ENCODE measurements around the gene SEZ6L2.

DNA sequence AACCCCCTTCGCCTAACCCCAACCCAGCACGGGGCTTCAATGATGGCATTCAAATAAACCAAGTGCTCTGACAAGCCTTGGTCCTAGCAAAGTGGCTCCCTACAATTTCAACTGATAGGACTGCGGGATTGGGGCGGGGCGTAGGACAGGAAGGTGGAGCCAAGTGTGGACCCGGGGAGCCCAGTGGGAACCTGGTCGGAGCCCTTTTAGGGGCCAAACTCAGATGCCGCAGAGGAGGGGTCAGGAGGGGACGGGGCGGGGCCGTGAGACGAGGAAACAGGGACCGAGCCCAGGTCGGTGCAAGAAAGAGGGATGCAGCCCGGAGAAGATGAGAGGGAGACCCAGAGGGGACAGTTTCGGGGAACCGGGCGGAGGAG, 23.1 kb downstream of the SEZ6L2 start:
- TF ChIP-seq JUNB (IDR thresholded peaks at IDR 0.05; ENCODE audit: unreplicated experiment), result no peak
- TF ChIP-seq, protein P1, sequence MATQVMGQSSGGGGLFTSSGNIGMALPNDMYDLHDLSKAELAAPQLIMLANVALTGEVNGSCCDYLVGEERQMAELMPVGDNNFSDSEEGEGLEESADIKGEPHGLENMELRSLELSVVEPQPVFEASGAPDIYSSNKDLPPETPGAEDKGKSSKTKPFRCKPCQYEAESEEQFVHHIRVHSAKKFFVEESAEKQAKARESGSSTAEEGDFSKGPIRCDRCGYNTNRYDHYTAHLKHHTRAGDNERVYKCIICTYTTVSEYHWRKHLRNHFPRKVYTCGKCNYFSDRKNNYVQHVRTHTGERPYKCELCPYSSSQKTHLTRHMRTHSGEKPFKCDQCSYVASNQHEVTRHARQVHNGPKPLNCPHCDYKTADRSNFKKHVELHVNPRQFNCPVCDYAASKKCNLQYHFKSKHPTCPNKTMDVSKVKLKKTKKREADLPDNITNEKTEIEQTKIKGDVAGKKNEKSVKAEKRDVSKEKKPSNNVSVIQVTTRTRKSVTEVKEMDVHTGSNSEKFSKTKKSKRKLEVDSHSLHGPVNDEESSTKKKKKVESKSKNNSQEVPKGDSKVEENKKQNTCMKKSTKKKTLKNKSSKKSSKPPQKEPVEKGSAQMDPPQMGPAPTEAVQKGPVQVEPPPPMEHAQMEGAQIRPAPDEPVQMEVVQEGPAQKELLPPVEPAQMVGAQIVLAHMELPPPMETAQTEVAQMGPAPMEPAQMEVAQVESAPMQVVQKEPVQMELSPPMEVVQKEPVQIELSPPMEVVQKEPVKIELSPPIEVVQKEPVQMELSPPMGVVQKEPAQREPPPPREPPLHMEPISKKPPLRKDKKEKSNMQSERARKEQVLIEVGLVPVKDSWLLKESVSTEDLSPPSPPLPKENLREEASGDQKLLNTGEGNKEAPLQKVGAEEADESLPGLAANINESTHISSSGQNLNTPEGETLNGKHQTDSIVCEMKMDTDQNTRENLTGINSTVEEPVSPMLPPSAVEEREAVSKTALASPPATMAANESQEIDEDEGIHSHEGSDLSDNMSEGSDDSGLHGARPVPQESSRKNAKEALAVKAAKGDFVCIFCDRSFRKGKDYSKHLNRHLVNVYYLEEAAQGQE (IDR thresholded peaks at IDR 0.05; ENCODE audit: unreplicated experiment), result no peak
- TF ChIP-seq, protein P2, sequence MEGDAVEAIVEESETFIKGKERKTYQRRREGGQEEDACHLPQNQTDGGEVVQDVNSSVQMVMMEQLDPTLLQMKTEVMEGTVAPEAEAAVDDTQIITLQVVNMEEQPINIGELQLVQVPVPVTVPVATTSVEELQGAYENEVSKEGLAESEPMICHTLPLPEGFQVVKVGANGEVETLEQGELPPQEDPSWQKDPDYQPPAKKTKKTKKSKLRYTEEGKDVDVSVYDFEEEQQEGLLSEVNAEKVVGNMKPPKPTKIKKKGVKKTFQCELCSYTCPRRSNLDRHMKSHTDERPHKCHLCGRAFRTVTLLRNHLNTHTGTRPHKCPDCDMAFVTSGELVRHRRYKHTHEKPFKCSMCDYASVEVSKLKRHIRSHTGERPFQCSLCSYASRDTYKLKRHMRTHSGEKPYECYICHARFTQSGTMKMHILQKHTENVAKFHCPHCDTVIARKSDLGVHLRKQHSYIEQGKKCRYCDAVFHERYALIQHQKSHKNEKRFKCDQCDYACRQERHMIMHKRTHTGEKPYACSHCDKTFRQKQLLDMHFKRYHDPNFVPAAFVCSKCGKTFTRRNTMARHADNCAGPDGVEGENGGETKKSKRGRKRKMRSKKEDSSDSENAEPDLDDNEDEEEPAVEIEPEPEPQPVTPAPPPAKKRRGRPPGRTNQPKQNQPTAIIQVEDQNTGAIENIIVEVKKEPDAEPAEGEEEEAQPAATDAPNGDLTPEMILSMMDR (conservative IDR thresholded peaks at IDR 0.05; ENCODE audit: low read depth in 2 of 2), result no peak
- no peak for TF ChIP-seq EZH2 (IDR thresholded peaks at IDR 0.05; ENCODE audit: low read depth, unreplicated experiment)
- no peak for TF ChIP-seq EZH2phosphoT487 (IDR thresholded peaks at IDR 0.05; ENCODE audit: unreplicated experiment)
- no peak for TF ChIP-seq POLR2AphosphoS5 (IDR thresholded peaks at IDR 0.05; ENCODE audit: low read depth)
- no peak for TF ChIP-seq CREB1 (CRISPR knock-in tag; IDR thresholded peaks at IDR 0.05; ENCODE audit: low read depth)
- TF ChIP-seq, protein P3, sequence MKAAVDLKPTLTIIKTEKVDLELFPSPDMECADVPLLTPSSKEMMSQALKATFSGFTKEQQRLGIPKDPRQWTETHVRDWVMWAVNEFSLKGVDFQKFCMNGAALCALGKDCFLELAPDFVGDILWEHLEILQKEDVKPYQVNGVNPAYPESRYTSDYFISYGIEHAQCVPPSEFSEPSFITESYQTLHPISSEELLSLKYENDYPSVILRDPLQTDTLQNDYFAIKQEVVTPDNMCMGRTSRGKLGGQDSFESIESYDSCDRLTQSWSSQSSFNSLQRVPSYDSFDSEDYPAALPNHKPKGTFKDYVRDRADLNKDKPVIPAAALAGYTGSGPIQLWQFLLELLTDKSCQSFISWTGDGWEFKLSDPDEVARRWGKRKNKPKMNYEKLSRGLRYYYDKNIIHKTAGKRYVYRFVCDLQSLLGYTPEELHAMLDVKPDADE (IDR thresholded peaks at IDR 0.05), result no peak
- TF ChIP-seq STAT1 (IDR thresholded peaks at IDR 0.05; ENCODE audit: unreplicated experiment), result no peak

Measured in GM23338 (cell line).